Right hindlimb (tissue), 1 donor: ENCODE data around the gene LRFN4.
A peak's percentile ranks its signal among the peaks of the same experiment; 100 is the strongest.

ENCODE experiments used
- DNase-seq: peaks from one replicate; pipeline ENCODE4 v3.0.0-alpha.2; 2018

The LRFN4 gene

DNA sequence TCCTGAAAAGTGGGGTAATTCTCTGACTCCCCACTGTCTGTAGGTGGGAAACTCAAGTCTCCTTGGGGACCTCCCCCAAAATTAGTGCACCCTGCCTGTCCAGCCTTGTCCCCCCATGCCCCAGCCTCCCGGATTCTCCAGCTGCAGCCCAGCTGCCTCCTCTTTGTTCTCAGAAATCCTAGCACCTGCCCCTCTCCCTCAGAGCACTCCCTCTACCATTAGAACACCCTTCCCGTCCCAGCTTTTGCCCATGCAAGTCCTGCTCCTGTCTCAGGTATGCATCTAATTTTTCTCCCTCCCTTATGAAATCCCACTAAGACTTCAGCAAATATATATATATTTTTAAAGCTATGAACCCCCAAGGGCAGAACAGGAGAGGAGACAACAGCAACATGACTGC, 37.3 kb downstream of the LRFN4 start:
- no peak for DNase-seq

GRCh38 chr11:66901964-66902390, 45.1 kb downstream of the LRFN4 start:
- DNase-seq: no peak

GRCh38 chr11:66902486-66903177, 45.8 kb downstream of the LRFN4 start:
- DNase-seq: no peak

DNA sequence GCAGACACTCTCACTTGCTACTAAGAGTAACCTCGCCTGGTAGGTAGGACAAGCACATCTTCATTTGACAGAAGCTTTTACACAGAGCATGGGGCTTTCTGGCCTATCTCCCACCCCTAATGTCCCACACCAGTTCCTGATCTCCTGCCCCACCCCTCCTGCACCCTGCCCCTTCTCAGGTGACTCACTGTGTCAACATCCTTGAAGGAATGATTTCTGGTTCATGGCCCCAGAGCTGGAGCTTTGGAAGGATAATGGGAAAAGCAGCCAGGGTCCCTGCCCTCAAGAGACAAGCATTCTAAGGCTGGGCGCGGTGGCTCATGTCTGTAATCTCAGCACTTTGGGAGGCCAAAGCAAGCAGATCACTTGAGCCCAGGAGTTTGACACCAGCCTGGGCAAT, 47.2 kb downstream of the LRFN4 start:
- no peak for DNase-seq

DNA sequence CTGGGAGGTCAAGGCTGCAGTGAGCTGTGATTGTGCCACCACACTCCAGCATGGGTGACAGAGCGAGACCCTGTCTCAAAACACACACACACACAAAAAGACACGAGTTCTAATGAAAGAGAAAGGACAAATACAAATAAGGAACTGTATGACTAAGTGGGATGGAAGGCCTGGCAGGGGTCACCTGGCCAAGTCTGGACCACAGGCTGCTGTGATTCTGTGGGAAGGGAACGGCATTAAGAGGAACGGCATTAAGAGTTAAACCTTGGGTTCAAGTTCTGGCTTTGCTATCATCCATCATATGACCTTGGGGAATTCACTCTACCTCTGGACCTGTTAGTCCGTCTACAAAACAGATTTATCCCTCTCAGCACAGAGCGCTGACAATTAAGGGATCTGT, 47.7 kb downstream of the LRFN4 start:
- no peak for DNase-seq

- DNase-seq: no peak
Observed at GRCh38 chr11:66904981-66905521, 48.2 kb downstream of the LRFN4 start.

DNA sequence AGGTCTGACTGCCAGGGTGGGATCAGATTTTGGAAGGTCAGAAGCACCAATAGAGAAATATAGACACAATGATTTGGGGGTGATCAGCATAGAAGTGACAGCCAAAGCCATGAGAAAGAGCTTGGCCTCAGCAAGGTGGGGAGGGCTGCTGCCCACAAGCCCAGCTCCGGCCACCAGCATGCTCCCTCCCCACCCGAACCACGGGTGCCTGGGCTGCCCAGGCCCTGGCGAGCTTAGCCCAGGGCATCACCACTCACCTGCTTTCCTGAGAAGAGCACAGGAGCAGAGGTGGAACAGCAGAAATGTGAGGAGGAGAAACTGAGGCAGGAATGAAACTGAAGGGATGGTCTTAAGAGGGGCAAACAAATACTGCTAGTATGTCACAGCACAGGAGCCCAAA, 48.8 kb downstream of the LRFN4 start:
- no peak for DNase-seq

DNA sequence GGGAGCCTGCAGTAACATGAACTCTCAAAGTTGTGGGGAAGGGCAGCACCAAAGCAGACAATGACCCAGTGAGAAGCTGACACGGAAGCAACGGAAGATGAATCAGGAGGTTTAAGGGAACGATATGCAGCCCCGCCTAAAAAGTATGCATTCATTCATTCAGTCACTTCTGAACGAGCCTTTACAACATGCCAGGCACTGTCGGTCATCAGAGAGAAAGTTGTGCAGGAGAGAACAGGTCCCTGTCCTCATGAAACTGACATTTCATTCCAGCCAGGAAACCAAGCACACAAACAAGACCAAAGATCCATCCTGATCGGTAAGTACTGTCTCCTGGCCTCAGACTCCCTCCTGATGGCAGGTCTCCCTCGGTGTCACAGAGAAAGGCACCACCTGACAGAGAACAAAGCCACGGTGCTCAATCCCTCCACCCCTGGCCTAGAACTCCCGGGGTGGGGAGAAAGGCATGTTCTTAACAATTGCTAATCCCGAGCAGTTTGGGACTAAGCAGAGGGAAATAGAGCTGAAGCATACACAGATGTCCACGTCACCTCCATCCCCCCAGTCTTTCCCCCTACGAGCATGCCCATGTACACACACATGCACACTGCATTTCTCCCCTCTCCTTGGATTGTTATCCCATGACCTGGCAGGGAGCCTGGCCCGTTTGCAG, 49.3 kb downstream of the LRFN4 start:
- peak; percentile 54 for DNase-seq

DNA sequence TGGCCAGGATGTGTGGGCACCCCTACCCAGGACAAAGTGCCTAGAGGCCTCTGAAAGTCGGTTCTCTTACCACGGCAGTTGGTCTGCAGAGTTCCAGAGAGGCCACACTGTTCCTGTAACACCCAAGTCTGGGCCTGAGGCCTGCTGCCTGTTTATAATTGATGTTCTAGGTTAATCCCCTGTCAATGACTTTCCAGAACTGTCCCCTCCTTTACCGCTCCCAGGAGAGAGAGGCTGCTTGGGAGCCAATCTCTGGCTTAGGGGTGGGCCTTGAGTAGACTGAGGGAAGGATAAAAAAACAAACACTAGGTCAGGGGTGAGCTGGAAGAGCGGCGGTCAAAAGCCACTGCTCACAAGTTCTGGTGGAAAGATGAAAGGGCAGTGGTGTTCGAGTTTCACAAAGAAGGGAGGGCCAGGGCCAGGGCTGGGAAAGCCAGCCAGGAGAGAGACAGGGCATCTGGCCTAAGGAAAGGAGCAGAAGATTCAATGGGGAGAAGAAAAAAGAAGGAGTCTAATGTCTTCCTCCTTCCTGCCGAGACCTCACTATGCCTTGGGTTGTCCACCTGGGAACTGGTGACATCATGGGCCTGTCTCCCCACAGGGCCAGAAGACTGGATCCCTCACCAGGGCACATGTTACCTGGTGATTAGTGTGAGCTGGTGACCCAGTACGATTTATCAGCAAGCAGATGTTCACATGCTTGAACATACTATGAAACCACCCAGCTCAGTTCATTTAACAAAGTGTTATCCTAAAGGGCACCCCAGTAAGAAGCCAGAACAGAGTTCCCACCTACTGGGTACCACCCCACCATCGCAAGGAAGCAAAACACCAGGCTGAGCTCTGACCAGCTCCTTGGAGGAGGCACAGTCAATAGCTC, 51.1 kb downstream of the LRFN4 start:
- no peak for DNase-seq

DNA sequence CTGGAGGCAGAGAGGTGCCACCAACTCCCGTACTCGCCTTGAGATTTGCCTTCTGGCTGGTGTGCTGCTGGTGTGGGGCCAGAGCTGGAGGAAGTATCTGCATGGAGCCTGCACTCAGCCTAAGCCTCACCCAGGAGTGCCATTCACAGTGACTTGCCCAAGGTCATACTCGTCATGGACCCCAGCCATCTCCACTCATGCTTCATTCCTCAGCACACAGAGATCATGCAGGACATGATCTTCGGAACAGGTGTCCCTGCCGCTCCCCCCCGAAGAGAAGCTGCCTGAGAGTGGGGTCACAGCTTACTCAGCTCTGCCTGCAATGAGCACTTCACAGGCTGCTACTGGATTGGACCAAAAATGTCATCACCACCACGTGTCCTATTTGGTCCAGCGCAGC, 52.3 kb downstream of the LRFN4 start:
- DNase-seq: no peak

- DNase-seq: no peak
Observed at GRCh38 chr11:66910016-66910415, 53.2 kb downstream of the LRFN4 start.
